GM19397 (cell line): ENCODE measurements around the gene HIPK2.

Source experiments
- ATAC-seq: cut with Tn5 transposase; IDR thresholded peaks from one replicate; pipeline ENCODE4 v1.9.1; 2021; ENCODE audit warnings: mild to moderate bottlenecking, moderate library complexity; ENCODE audit not compliant: unreplicated experiment

The HIPK2 gene

GRCh38 chr7:139658296-139658695 lies 119.5 kb downstream of the HIPK2 start:
- ATAC-seq, result no peak

DNA sequence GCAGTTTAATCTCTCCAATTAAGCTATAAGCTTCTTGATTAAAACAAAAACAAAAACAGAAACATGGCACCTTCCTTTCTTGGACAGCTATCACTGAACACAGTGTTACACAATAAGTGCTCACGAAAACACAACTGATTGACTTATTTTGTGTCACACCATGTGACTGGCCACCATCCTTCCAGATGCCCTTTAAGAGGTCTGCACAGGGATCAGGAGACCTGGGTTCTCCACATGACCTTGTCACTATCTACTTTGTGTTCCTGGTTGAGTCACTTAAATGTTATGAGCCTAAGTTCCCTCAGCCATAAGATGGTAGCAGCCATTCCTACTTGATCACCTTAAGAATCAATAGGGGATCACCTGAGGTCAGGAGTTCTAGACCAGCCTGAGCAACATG lies 120.1 kb downstream of the HIPK2 start:
- ATAC-seq, result no peak

GRCh38 chr7:139656387-139656786 lies 121.4 kb downstream of the HIPK2 start:
- ATAC-seq, result no peak

DNA sequence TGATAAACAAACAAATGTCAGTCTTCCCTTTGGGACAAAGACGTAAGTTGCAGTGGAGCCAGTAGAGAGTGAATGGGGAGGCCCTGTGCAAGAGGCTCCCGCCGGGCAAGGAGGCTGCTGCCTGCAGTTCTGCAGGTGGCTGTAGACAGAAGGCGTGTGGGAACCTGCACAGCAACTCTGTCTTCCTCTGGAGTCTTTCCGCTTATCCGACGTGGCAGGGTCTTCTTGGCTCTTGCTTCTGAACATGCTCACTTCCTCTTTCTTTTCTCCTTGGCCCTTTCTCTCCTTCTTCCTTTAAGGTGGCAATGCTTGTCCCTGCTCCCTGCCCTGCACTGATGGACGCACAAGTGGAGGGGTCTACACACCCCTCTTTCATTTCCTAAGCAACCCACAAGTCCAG lies 122.5 kb downstream of the HIPK2 start:
- no peak for ATAC-seq

DNA sequence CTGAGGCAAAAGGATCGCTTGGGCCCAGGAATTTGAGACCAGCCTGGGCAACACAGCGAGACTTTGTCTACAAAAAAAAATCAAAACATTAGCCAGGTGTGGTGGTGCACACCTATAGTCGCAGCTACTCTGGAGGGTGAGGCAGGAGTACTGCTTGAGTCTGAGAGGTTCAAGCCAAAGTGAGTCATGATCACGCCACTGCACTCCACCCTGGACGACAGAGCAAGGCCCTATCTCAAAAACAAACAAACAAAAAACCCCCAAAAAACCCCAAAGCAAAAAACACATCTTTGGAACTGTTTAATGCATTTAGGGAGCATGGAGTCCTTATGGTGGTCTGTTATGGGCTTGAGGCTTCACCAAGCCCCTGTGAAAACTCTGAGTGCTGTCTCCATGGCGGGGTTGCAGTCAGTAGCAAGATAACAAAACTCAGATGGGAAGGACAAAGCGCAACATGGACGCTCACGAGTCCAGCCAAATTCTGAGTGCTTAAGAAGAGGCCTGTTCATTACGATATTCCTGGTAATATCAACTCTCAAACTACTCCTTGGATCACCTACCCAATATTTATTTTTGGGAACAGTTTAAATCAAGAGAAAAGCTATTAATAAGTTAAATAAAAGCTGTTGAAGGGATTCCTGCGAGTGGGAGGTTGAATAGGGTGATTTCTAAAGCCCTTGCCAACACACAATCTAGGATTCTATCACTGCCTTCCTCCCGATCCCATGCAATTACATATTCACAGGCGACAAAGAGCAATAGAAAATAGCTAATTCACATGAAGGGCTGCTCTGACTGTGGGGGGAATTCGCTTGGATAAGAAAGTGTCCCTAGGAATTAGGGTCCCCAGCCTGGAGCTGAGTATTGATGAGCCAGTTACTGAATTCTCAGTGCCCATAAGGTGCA lies 123.3 kb downstream of the HIPK2 start:
- ATAC-seq, result no peak

GRCh38 chr7:139651914-139652313 lies 125.9 kb downstream of the HIPK2 start:
- no peak for ATAC-seq

GRCh38 chr7:139651308-139651707 lies 126.5 kb downstream of the HIPK2 start:
- ATAC-seq, result no peak

- no peak for ATAC-seq
Measured at GRCh38 chr7:139650429-139651100, 127.2 kb downstream of the HIPK2 start.

DNA sequence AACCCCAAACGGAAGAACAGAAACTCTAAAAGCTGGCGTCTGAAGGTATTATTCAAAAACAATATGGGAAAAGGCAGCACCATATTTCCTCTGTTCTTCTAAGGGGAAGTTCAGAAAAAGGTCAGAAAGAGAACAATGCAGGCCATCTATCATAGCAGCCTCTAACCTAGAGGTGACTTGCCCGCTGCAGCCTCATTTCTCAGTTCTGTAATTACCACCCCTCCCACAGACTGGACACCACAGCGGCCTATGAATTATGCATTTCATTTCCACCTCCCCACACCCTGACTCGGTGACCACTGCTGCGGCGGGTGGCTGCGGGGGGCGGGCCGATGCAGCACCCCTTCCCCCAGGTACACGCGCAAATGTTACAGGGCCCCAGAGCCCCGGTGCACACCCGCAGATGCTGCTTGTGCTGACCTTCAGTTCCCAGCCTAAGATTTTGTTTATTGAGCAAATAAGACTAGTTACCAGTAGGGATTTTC lies 128.8 kb downstream of the HIPK2 start:
- peak; percentile 78 for ATAC-seq

GRCh38 chr7:139648391-139648861 lies 129.4 kb downstream of the HIPK2 start:
- ATAC-seq, result peak; percentile 9

- ATAC-seq, result no peak
Measured at GRCh38 chr7:139647814-139648390, 129.9 kb downstream of the HIPK2 start.

- ATAC-seq, result no peak
Measured at GRCh38 chr7:139647085-139647484, 130.7 kb downstream of the HIPK2 start.

GRCh38 chr7:139646566-139646965 lies 131.2 kb downstream of the HIPK2 start:
- ATAC-seq, result no peak

DNA sequence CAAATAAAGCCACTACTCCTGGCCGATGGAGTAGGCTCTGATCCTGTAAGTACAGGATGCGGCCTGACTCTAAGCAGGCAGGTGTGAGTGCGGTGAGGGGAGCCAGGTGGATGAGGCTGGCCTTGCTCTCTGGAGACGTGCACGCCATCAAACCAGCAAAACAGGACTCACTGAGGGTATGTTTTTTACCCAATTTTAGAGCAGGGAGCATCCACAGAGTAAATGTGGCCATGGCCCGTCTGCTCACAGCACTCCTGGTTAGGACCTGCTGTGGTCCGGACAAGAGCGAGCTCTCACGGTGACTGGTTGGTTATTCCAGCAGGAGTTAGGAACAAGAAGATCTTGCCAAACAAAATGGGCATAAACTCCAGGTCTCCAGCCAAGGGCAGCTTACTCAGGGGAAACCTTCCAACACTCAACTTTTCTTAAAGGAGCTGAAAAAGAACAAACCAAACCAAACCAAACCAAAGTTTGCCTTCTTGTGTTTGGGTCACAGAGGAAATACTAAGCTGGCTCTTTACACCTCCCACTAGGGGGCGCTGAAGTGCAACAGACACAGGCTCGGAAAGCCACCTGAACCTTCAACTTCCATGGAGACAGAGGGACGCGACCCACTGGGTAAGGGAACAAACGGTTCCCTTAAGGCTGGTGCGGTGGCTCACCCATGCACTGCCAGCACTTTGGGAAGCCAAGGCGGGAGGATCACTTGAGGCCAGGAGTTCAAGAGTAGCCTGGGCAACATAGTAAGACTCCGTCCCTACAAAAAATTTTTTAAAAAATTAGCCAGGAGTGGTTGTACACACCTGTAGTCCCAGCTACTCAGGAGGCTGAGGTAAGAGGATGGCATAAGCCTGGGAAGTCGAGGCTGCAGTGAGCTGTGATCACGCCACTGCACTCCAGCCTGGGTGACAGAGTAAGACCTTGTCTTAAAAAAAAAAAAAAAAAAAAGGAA lies 131.9 kb downstream of the HIPK2 start:
- ATAC-seq, result no peak

DNA sequence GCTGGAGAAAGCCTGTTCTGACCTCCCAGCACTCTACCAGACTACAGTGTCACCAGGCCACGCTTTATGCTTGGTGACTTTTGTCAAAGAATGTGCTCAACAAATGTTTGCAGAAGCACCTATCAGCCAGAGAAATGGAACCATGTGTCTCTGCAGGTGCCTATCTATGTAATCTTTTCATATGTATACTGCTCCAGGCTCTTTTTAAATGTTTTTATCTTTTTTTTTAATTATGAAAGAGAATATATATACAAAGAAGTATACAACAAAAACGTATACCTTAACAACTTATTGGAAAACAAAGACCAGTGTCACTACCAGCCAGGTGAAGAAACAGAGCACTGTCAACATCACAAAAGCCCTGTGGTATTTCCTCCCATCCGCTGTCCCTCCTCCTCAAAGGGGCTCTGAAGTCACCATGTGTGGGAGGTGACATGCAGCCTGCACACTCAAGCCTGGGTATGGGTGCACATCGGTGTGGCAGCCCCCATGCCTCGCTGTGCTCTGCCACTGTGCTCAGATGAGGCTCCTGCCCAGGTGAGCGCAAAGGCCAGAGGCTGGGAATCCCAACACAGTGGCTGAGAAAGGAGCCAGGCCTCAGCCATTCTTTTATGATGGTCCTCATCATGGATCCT lies 133.7 kb downstream of the HIPK2 start:
- no peak for ATAC-seq

GRCh38 chr7:139642283-139642682 lies 135.5 kb downstream of the HIPK2 start:
- ATAC-seq, result no peak

DNA sequence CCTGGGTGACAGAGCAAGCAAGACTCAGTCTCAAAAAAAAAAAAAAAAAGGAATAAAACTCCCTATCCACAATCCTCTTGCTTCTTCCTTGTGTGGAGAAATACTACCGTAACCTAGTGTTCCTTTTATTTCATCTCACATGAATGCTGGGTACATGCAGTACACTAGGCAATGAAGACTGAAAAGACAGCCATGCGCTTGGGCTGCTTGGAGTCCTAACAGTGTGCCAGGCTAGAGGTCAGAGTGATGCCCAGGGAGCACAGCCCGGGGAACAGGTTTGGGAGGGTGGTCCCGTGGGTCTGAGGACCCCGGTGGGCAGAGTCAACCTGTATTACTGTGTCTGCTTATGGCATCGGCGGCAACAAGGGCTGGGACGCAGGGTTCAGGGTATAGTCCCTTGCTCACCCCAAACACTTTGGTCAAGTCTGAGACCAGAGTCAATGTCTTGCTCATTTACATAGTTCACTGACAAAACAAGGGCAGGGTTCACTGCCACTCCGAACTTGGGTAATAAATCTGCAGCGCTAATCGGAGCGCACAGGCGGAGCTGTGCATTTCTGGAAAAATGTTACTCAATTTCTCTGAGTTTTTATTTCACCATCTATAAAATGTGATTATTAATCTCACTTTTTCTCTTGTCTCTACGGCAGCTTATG lies 136.3 kb downstream of the HIPK2 start:
- ATAC-seq, result no peak

DNA sequence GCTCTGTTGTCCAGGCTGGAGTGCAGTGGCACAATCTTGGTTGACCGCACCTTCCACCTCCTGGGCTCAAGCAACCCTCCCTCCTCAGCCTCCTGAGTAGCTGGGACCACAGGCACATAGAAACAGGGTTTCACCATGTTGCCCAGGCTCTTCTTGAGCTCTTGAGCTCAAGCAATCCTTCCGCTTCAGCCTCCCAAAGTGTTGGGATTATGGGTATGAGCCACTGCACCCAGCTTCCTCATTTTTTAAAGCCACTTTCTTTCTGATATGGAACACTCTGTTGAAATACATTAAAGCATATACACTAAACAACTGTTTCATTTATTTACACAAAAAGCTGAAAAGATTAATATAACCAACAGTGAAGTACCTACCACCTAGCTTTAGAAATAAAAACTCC lies 137.1 kb downstream of the HIPK2 start:
- ATAC-seq, result no peak

- ATAC-seq, result no peak
Measured at GRCh38 chr7:139639563-139639962, 138.2 kb downstream of the HIPK2 start.
